ENCODE measurements around the gene CD151. TPM values are rescaled to one million over a fixed set of nuclear protein-coding genes. Genes with fewer than 3 reads are reported as not detected.
A peak's percentile ranks its signal among the peaks of the same experiment; 100 is the strongest.

The CD151 gene
- polyA plus RNA-seq, 4 donors: 187 to 359 (median 284) TPM

DNA sequence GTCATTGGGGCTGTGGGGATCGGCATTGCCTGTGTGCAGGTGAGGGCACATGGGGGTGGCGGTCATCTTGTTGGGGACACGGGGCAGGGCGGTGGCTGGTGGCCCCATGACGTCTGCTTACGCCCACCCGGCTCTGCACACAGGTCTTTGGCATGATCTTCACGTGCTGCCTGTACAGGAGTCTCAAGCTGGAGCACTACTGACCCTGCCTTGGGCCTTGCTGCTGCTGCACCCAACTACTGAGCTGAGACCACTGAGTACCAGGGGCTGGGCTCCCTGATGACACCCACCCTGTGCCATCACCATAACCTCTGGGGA lies 5.2 kb downstream of the CD151 start:
- Histone ChIP-seq H3K27me3 (ENCODE audit: control insufficient read depth in 3 of 3, insufficient read depth in 3 of 3, low read length in 3 of 3) (no peaks in the 10 kb centered on the region), H3K4me1 (ENCODE audit: control insufficient read depth in 3 of 3, insufficient read depth in 2 of 3, low read depth in 1 of 3, low read length in 2 of 3) (peaks cover 4 to 53% (median 13%) of the 10 kb centered on the region in 3 donors), H3K36me3 (ENCODE audit: control insufficient read depth in 3 of 3, insufficient read depth in 2 of 3, low read depth in 1 of 3, low read length in 3 of 3) (peaks cover 14 to 67% (median 15%) of the 10 kb centered on the region in 3 donors), H3K4me3 (ENCODE audit: low read depth in 1 of 3, low read length in 3 of 3) (no peak overlapping the region), H3K27ac (ENCODE audit: low read depth in 1 of 3, low read length in 2 of 3) (no peak overlapping the region), H3K9me3 (ENCODE audit: control insufficient read depth in 2 of 2, insufficient read depth in 1 of 2, low read depth in 1 of 2, low read length in 1 of 2) (no peaks in the 10 kb centered on the region)
- FAIRE-seq: no peak
- DNase-seq: no peak
- WGBS, 3 donors: 72 to 93% (median 83%) methylated on average over 4 to 8 of the region's 8 CpGs

DNA sequence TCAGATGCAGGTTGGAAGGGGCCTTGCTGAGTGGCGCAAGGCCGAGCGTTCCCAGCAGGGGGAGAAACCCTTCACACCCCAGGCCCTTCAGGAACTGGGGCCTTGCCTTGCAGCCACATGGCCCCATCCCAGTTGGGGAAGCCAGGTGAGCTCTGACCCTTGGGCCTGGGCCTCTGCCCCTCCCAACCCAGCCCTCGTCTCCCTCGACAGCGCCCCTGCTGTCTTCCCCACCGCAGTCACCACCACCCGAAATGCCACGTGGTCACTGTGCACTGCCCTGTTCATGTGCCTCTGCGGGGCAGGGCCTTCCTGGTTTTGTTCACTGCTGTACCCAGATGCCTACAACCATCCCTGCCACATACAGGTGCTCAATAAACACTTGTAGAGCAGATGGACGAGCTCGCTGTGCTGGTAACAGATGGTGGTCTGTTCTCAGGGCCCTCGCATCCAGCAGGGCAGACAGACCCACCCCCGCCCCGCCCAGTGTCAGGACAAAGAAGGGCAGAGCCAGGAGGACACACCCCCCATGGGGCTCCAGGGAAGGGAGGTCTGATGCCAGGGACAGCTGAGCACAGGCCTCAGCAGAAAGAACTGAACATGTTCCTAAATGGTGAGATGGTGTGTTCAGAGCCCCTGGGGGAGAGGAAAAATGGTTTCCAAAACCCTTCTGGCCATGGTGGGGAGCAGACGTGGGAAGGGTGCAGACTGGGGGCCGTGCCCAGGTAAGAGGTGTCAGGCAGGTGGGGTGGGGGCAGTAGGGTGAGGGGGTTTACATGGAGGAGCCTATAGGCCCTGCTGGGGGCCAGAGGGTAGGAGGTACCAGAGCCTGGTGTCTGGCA lies 5.9 kb downstream of the CD151 start:
- WGBS, 3 donors: 25 to 45% (median 42%) methylated on average over 15 to 17 of the region's 17 CpGs
- peaks cover 0 to 6% (median 0%) of the 10 kb centered on the region in 3 donors for H3K27me3 ChIP-seq (ENCODE audit: control insufficient read depth in 3 of 3, insufficient read depth in 3 of 3, low read length in 3 of 3)
- DNase-seq (peak; percentile 67 to 81), FAIRE-seq (no peak)
- H3K4me3 ChIP-seq (ENCODE audit: low read depth in 1 of 3, low read length in 3 of 3): no peak overlapping the region
- peak overlapping the region; percentile 4 to 64 (median 32) for H3K27ac ChIP-seq (ENCODE audit: low read depth in 1 of 3, low read length in 2 of 3)
- H3K36me3 ChIP-seq (ENCODE audit: control insufficient read depth in 3 of 3, insufficient read depth in 2 of 3, low read depth in 1 of 3, low read length in 3 of 3): peaks cover 14 to 67% (median 15%) of the 10 kb centered on the region in 3 donors
- H3K4me1 ChIP-seq (ENCODE audit: control insufficient read depth in 3 of 3, insufficient read depth in 2 of 3, low read depth in 1 of 3, low read length in 2 of 3): peaks cover 4 to 59% (median 13%) of the 10 kb centered on the region in 3 donors
- no peaks in the 10 kb centered on the region for H3K9me3 ChIP-seq (ENCODE audit: control insufficient read depth in 2 of 2, insufficient read depth in 1 of 2, low read depth in 1 of 2, low read length in 1 of 2)

DNA sequence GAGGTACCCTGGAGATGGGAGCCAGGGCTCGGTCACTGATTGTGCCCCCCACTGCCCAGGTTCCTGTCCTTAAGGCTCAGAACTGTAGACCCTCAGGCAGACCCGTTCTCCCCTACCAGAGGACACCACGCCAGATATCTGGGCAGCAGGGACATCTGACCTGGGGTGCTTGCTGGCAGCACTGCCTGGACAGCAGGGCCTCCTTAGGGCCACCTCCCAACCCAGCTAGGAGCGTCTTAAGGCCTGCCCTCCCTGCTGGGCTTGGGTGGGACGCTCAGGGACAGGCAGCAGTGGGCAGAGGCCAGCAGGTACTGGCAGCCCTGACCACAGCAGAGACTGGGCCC lies 6.5 kb downstream of the CD151 start:
- Histone ChIP-seq H3K4me3 (ENCODE audit: low read depth in 1 of 3, low read length in 3 of 3) (no peak overlapping the region), H3K27me3 (ENCODE audit: control insufficient read depth in 3 of 3, insufficient read depth in 3 of 3, low read length in 3 of 3) (peaks cover 0 to 12% (median 0%) of the 10 kb centered on the region in 3 donors), H3K36me3 (ENCODE audit: control insufficient read depth in 3 of 3, insufficient read depth in 2 of 3, low read depth in 1 of 3, low read length in 3 of 3) (peaks cover 14 to 67% (median 15%) of the 10 kb centered on the region in 3 donors), H3K27ac (ENCODE audit: low read depth in 1 of 3, low read length in 2 of 3) (peak overlapping the region in 1 of 3 donors; percentile 64), H3K9me3 (ENCODE audit: control insufficient read depth in 2 of 2, insufficient read depth in 1 of 2, low read depth in 1 of 2, low read length in 1 of 2) (no peaks in the 10 kb centered on the region), H3K4me1 (ENCODE audit: control insufficient read depth in 3 of 3, insufficient read depth in 2 of 3, low read depth in 1 of 3, low read length in 2 of 3) (peaks cover 4 to 65% (median 13%) of the 10 kb centered on the region in 3 donors)
- DNase-seq: no peak
- 88 to 96% (median 94%) methylated on average over 5 of the region's 5 CpGs for WGBS, 3 donors
- FAIRE-seq: no peak

DNA sequence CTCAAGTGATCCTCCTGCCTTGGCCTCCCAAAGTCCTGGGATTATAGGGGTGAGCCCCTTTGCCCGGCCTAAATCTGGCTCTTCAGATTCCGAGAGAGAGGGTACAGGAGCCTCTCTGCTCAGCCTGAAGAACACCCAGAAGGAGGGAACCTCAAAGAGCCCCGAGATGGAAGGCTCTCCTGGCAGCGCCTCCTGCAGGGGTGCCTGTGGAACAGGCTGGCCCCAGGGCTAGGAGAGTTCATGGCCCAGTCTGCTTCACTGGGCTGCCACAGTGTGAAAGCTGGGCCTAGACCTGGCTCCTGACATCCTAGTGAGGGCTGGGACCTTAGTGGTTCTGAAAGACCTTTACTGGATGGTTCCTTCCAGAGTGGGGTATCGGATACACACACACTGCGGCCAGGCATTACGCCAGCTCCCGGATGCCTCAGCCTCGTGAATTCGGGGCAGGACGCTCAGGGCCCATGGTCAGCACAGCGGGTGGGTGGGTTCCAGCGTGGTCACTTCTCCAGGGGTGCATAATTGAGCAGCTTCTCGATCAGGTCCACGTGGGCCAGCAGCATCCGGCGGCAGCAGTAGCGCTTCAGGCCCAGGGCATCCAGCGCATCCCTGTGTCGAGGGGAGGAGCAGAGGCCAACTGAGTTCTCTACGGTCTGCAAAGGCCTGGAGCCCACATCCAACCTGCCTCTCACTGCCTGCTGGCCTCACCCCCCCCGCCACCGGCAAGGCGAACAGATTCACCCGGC lies 7.3 kb downstream of the CD151 start:
- 79 to 86% (median 82%) methylated on average over 24 to 25 of the region's 25 CpGs for WGBS, 3 donors
- no peak overlapping the region for H3K27ac ChIP-seq (ENCODE audit: low read depth in 1 of 3, low read length in 2 of 3)
- H3K4me3 ChIP-seq (ENCODE audit: low read depth in 1 of 3, low read length in 3 of 3): no peak overlapping the region
- FAIRE-seq: no peak
- H3K4me1 ChIP-seq (ENCODE audit: control insufficient read depth in 3 of 3, insufficient read depth in 2 of 3, low read depth in 1 of 3, low read length in 2 of 3): peaks cover 4 to 67% (median 11%) of the 10 kb centered on the region in 3 donors
- peaks cover 0 to 19% (median 0%) of the 10 kb centered on the region in 3 donors for H3K27me3 ChIP-seq (ENCODE audit: control insufficient read depth in 3 of 3, insufficient read depth in 3 of 3, low read length in 3 of 3)
- H3K36me3 ChIP-seq (ENCODE audit: control insufficient read depth in 3 of 3, insufficient read depth in 2 of 3, low read depth in 1 of 3, low read length in 3 of 3): peaks cover 14 to 61% (median 15%) of the 10 kb centered on the region in 3 donors
- no peak for DNase-seq
- no peaks in the 10 kb centered on the region for H3K9me3 ChIP-seq (ENCODE audit: control insufficient read depth in 2 of 2, insufficient read depth in 1 of 2, low read depth in 1 of 2, low read length in 1 of 2)

DNA sequence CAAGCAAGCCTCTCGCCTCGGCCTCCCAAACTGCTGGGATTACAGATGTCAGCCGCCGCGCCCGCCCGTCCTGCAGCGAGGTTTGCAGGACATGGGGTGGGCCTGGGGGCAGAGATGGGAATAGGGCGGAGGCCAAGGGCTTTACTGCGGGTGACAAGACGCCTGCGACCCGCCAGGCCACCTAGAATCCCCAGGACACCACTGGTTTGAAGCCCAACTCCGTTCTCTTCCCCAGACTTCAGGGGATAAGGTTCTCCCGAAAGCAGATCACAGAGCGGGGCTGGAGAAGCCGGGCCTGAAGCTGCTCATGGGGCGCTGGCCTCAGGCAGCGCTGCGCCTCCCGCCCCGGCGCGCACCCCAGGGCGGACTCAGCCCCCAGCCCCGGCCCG lies 9.2 kb downstream of the CD151 start:
- WGBS, 3 donors: 1% methylated on average over 23 to 27 of the region's 27 CpGs
- no peak for DNase-seq
- Histone ChIP-seq H3K4me1 (ENCODE audit: control insufficient read depth in 3 of 3, insufficient read depth in 2 of 3, low read depth in 1 of 3, low read length in 2 of 3) (peaks cover 4 to 59% (median 9%) of the 10 kb centered on the region in 3 donors), H3K27me3 (ENCODE audit: control insufficient read depth in 3 of 3, insufficient read depth in 3 of 3, low read length in 3 of 3) (peaks cover 0 to 35% (median 0%) of the 10 kb centered on the region in 3 donors), H3K36me3 (ENCODE audit: control insufficient read depth in 3 of 3, insufficient read depth in 2 of 3, low read depth in 1 of 3, low read length in 3 of 3) (peaks cover 11 to 44% (median 15%) of the 10 kb centered on the region in 3 donors), H3K27ac (ENCODE audit: low read depth in 1 of 3, low read length in 2 of 3) (peak overlapping the region; percentile 38 to 89 (median 80)), H3K9me3 (ENCODE audit: control insufficient read depth in 2 of 2, insufficient read depth in 1 of 2, low read depth in 1 of 2, low read length in 1 of 2) (no peaks in the 10 kb centered on the region), H3K4me3 (ENCODE audit: low read depth in 1 of 3, low read length in 3 of 3) (peak overlapping the region; percentile 80 to 94 (median 85))
- no peak for FAIRE-seq

DNA sequence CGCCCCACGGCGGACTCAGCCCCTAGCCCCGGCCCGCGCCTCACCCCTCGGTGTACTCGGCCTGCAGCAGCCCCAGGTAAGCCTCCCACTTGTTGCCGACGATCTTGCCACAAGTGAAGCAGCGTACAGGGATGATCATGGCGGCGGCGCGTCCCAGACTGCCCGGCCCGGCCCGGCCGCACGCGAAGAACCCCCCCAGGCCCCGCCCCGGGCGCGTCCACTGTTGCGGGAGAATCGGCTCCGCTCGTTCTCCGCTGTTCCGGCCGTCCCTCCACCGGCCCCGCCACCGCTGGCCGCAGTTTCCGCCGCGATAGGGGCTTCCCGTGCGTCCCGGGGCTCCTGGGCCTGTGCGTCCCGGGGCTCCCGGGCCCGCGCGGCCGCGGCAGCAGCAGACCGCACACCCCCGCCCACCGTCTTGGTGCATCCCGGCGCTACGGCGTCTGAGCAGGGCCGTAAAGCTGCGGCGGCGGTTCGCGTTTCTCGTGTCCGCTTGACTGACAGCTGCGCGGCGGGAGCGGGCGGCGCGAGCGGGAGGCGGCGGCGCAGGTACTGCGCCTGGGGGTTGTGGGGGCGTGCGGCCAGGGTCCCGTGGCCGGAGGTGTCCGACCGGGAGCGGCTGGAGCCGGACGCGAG lies 9.7 kb downstream of the CD151 start, which contains the start of the genes POLR2L and TSPAN4:
POLR2L (minus strand) TSS at position 160 of the 633 bp plus-strand sequence; CDS start at position 139, 21 bp downstream.
TSPAN4 (plus strand) TSS at position 483 of the 633 bp plus-strand sequence. CDS start 7,453 bp downstream, outside the sequence.
- peak; percentile 81 to 94 for DNase-seq
- Histone ChIP-seq H3K27me3 (ENCODE audit: control insufficient read depth in 3 of 3, insufficient read depth in 3 of 3, low read length in 3 of 3) (peaks cover 0 to 38% (median 0%) of the 10 kb centered on the region in 3 donors), H3K27ac (ENCODE audit: low read depth in 1 of 3, low read length in 2 of 3) (peak within 1 kb of the TSS; percentile 73 to 89 (median 80)), H3K4me3 (ENCODE audit: low read depth in 1 of 3, low read length in 3 of 3) (peak within 1 kb of the TSS; percentile 80 to 94 (median 85)), H3K4me1 (ENCODE audit: control insufficient read depth in 3 of 3, insufficient read depth in 2 of 3, low read depth in 1 of 3, low read length in 2 of 3) (peaks cover 4 to 54% (median 9%) of the 10 kb centered on the region in 3 donors), H3K36me3 (ENCODE audit: control insufficient read depth in 3 of 3, insufficient read depth in 2 of 3, low read depth in 1 of 3, low read length in 3 of 3) (peaks cover 6 to 38% (median 15%) of the 10 kb centered on the region in 3 donors), H3K9me3 (ENCODE audit: control insufficient read depth in 2 of 2, insufficient read depth in 1 of 2, low read depth in 1 of 2, low read length in 1 of 2) (no peaks in the 10 kb centered on the region)
- no peak for FAIRE-seq
- 0 to 1% (median 1%) methylated on average over 55 to 87 of the region's 87 CpGs for WGBS, 3 donors

DNA sequence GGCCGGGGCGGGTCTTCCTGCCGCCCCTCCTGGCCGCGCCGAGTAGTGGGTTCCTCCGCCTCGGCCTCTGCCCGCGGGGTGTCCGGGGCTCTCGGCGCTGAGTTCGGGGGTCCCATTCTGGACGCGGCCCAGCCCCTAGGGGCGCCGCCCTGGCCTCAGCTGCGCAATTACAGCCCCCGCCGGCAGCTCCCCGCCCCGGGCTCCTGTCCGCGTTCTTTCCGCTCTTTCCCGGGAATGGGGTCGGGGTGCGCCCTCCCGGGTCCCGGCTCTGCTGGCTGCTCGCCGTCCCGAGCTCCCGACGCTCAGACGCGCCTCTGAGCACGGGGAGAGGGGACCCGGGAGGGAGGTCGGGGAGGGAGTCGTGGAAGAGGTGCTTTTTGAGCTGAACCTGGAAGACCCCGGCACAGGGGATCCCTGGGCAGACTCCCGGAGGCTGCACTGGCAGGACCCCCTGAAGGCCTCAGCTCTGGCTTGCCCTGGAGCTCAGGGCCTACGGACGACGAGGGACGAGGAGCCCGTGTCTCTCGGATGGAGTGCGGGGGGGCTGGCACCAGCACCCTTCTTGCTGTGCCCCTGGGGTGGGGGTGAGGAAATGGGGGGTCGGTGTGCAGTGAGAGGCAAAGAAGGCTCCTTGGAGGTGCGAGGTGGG lies 10.5 kb downstream of the CD151 start:
- DNase-seq: no peak
- peaks cover under 1 to 31% (median 8%) of the 10 kb centered on the region in 3 donors for H3K36me3 ChIP-seq (ENCODE audit: control insufficient read depth in 3 of 3, insufficient read depth in 2 of 3, low read depth in 1 of 3, low read length in 3 of 3)
- WGBS, 3 donors: 1% methylated on average over 22 to 53 of the region's 53 CpGs

More for the DNA sequence above, 10.5 kb downstream of the CD151 start:
- Histone ChIP-seq H3K4me1 (ENCODE audit: control insufficient read depth in 3 of 3, insufficient read depth in 2 of 3, low read depth in 1 of 3, low read length in 2 of 3) (peaks cover 4 to 49% (median 9%) of the 10 kb centered on the region in 3 donors), H3K27ac (ENCODE audit: low read depth in 1 of 3, low read length in 2 of 3) (peak overlapping the region; percentile 16 to 84 (median 73)), H3K27me3 (ENCODE audit: control insufficient read depth in 3 of 3, insufficient read depth in 3 of 3, low read length in 3 of 3) (peaks cover 0 to 45% (median 0%) of the 10 kb centered on the region in 3 donors), H3K9me3 (ENCODE audit: control insufficient read depth in 2 of 2, insufficient read depth in 1 of 2, low read depth in 1 of 2, low read length in 1 of 2) (no peaks in the 10 kb centered on the region), H3K4me3 (ENCODE audit: low read depth in 1 of 3, low read length in 3 of 3) (peak overlapping the region; percentile 43 to 85 (median 80))
- FAIRE-seq: no peak
